ENCODE data around the gene KCNQ4. TPM values are rescaled to one million over a fixed set of nuclear protein-coding genes. Genes with fewer than 3 reads are reported as not detected.

Gene KCNQ4
- total and polyA plus RNA-seq, 7 experiments from 2014 or later, result 0.10 to 0.97 (median 0.20) TPM; not detected in 1

DNA sequence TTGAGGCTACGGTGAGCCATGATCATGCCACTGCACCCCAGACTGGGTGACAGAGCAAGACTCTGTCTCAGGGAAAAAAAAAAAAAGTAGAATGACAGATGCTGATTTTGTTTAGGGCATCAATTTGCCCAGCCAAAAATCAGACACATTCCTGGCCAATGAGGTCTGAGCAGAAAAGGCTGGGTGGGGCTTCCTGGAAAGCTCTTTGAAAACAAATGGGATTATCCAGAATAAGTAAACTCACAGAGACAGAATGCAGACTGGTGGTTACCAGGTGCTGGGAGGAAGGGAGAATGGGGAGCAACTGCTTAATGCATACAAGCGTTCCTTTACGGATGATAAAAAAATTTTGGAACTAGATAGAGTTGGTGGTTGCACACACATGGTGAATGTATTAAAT, 88.7 kb downstream of the KCNQ4 start:
- Mint-ChIP-seq H3K4me1 (peaks cover 4 to 61% (median 10%) of the 10 kb centered on the region in 7 donors), H3K27me3 (peaks cover 0 to 5% (median 0%) of the 10 kb centered on the region in 5 donors), H3K27ac (no peak overlapping the region), H3K9me3 (peaks cover 3 to 28% (median 5%) of the 10 kb centered on the region in 11 donors), H3K36me3 (peaks cover 0 to 28% (median 3%) of the 10 kb centered on the region in 5 donors), H3K4me3 (no peak overlapping the region)
- DNase-seq (no peak), ATAC-seq (no peak)
- intact Hi-C loops (cut with micrococcal nuclease), result no loop called here
- Histone ChIP-seq H3K27me3 (ENCODE audit: control insufficient read depth in 2 of 2, insufficient read depth in 2 of 2, low read length in 2 of 2) (no peaks in the 10 kb centered on the region), H3K9me3 (ENCODE audit: control insufficient read depth in 2 of 3, low read length in 3 of 3) (peaks cover 0 to 6% (median 0%) of the 10 kb centered on the region in 3 experiments), H3K4me3 (ENCODE audit: low read length) (no peak overlapping the region), H3K27ac (ENCODE audit: low read depth, low read length) (no peak overlapping the region), H3K4me1 (ENCODE audit: control insufficient read depth in 2 of 2, insufficient read depth in 2 of 2, low read length in 2 of 2) (peaks cover 5 to 18% of the 10 kb centered on the region in 2 donors), H3K36me3 (ENCODE audit: control insufficient read depth in 2 of 3, insufficient read depth in 3 of 3, low read length in 3 of 3) (no peaks in the 10 kb centered on the region)
- POLR2A ChIA-PET, result interaction anchor here (1.0 kb wide), 1 partner anchor 10 kb away, joined by 4 read pairs; the partner anchor contains the start of gene CITED4
- CTCF ChIA-PET, result interaction anchor here (0.6 kb wide), 1 partner anchor 27 kb away, joined by 3 read pairs; no protein-coding TSS in a partner anchor

GRCh38 chr1:40873863-40874472, 90.4 kb downstream of the KCNQ4 start:
- Histone ChIP-seq H3K4me1 (ENCODE audit: control insufficient read depth in 2 of 2, insufficient read depth in 2 of 2, low read length in 2 of 2) (peaks cover 5 to 21% of the 10 kb centered on the region in 2 donors), H3K36me3 (ENCODE audit: control insufficient read depth in 2 of 3, insufficient read depth in 3 of 3, low read length in 3 of 3) (no peaks in the 10 kb centered on the region), H3K27ac (ENCODE audit: low read depth, low read length) (no peak overlapping the region), H3K4me3 (ENCODE audit: low read length) (no peak overlapping the region), H3K27me3 (ENCODE audit: control insufficient read depth in 2 of 2, insufficient read depth in 2 of 2, low read length in 2 of 2) (no peaks in the 10 kb centered on the region), H3K9me3 (ENCODE audit: control insufficient read depth in 2 of 3, low read length in 3 of 3) (peaks cover 0 to 6% (median 0%) of the 10 kb centered on the region in 3 experiments)
- Mint-ChIP-seq H3K27me3 (peaks cover 0 to 5% (median 0%) of the 10 kb centered on the region in 5 donors), H3K4me3 (peak overlapping the region in 1 of 10 donors; percentile 43), H3K36me3 (peaks cover 0 to 26% (median 3%) of the 10 kb centered on the region in 5 donors), H3K27ac (peak overlapping the region in 2 of 9 donors; percentile 36 to 65), H3K4me1 (peaks cover 4 to 52% (median 10%) of the 10 kb centered on the region in 7 donors), H3K9me3 (peaks cover 3 to 28% (median 5%) of the 10 kb centered on the region in 11 donors)
- intact Hi-C loops (cut with micrococcal nuclease), result no loop called here
- ATAC-seq (no peak), DNase-seq (no peak)
- ChIA-PET POLR2A (interaction anchor here (0.8 kb wide), 1 partner anchor 11 kb away, joined by 4 read pairs; the partner anchor contains the start of gene CITED4), CTCF (interaction anchor here (0.6 to 1.5 kb wide), 2 partner anchors 14 to 99 kb away, joined by 4 to 6 read pairs; no protein-coding TSS in a partner anchor)

DNA sequence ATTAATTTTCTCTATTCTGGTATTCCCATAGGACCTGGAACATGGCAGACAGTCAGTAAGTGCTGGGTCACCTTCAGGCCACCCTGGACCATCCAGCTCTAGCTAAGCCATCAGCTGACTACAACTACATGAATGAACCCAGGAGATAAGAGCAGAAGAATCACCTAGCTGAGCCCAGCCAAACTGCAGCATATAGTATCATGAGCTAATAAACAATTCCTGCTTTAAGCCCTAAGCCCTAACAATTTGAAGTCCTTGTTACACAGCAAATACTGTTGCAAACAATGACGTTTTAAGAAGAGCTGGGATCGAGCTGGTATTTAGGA, 92.8 kb downstream of the KCNQ4 start:
- H3K27ac Mint-ChIP-seq, result peak overlapping the region in 1 of 9 donors; percentile 84
- H3K36me3 Mint-ChIP-seq, result peaks cover 0 to 15% (median 3%) of the 10 kb centered on the region in 5 donors
- Histone ChIP-seq H3K4me3 (ENCODE audit: low read length) (no peak overlapping the region), H3K27ac (ENCODE audit: low read depth, low read length) (no peak overlapping the region), H3K4me1 (ENCODE audit: control insufficient read depth in 2 of 2, insufficient read depth in 2 of 2, low read length in 2 of 2) (peaks cover 5 to 21% of the 10 kb centered on the region in 2 donors), H3K36me3 (ENCODE audit: control insufficient read depth in 2 of 3, insufficient read depth in 3 of 3, low read length in 3 of 3) (no peaks in the 10 kb centered on the region), H3K27me3 (ENCODE audit: control insufficient read depth in 2 of 2, insufficient read depth in 2 of 2, low read length in 2 of 2) (no peaks in the 10 kb centered on the region), H3K9me3 (ENCODE audit: control insufficient read depth in 2 of 3, low read length in 3 of 3) (peaks cover 0 to 6% (median 0%) of the 10 kb centered on the region in 3 experiments)
- DNase-seq (no peak), ATAC-seq (no peak)
- H3K9me3 Mint-ChIP-seq, result peaks cover 0 to 14% (median 4%) of the 10 kb centered on the region in 11 donors
- peaks cover 0 to 5% (median under 1%) of the 10 kb centered on the region in 5 donors for H3K27me3 Mint-ChIP-seq
- H3K4me3 Mint-ChIP-seq, result peak overlapping the region in 1 of 10 donors; percentile 26
- POLR2A ChIA-PET, result interaction anchor here (0.8 to 2.8 kb wide), 2 partner anchors 14 to 20 kb away, joined by 3 to 12 read pairs; partner anchors contain the start of gene CITED4
- intact Hi-C loops (cut with micrococcal nuclease), result no loop called here
- H3K4me1 Mint-ChIP-seq, result peaks cover 4 to 49% (median 10%) of the 10 kb centered on the region in 7 donors
- CTCF ChIA-PET, result interaction anchor here (0.7 to 1.2 kb wide), 2 partner anchors 75 to 104 kb away, joined by 3 read pairs; no protein-coding TSS in a partner anchor

- POLR2A ChIA-PET, result interaction anchor here (0.8 to 2.8 kb wide), 2 partner anchors 15 to 21 kb away, joined by 3 to 12 read pairs; partner anchors contain the start of gene CITED4
Measured at GRCh38 chr1:40876891-40877290, 93.3 kb downstream of the KCNQ4 start.

GRCh38 chr1:40877698-40878097, 94.1 kb downstream of the KCNQ4 start:
- H3K27ac Mint-ChIP-seq, result no peak overlapping the region
- Histone ChIP-seq H3K4me1 (ENCODE audit: control insufficient read depth in 2 of 2, insufficient read depth in 2 of 2, low read length in 2 of 2) (peaks cover 5 to 21% of the 10 kb centered on the region in 2 donors), H3K27ac (ENCODE audit: low read depth, low read length) (no peak overlapping the region), H3K9me3 (ENCODE audit: control insufficient read depth in 2 of 3, low read length in 3 of 3) (peaks cover 0 to 6% (median 0%) of the 10 kb centered on the region in 3 experiments), H3K27me3 (ENCODE audit: control insufficient read depth in 2 of 2, insufficient read depth in 2 of 2, low read length in 2 of 2) (no peaks in the 10 kb centered on the region), H3K4me3 (ENCODE audit: low read length) (no peak overlapping the region), H3K36me3 (ENCODE audit: control insufficient read depth in 2 of 3, insufficient read depth in 3 of 3, low read length in 3 of 3) (no peaks in the 10 kb centered on the region)
- peaks cover 4 to 44% (median 10%) of the 10 kb centered on the region in 7 donors for H3K4me1 Mint-ChIP-seq
- POLR2A ChIA-PET, result interaction anchor here (0.9 kb wide), 1 partner anchor 15 kb away, joined by 3 read pairs; the partner anchor contains the start of gene CITED4
- H3K9me3 Mint-ChIP-seq, result peaks cover 0 to 16% (median 4%) of the 10 kb centered on the region in 11 donors
- ATAC-seq (peak; percentile 42), DNase-seq (no peak)
- H3K4me3 Mint-ChIP-seq, result no peak overlapping the region
- H3K36me3 Mint-ChIP-seq, result peaks cover 0 to 15% (median 3%) of the 10 kb centered on the region in 5 donors
- intact Hi-C loops (cut with micrococcal nuclease), result no loop called here
- CTCF ChIA-PET, result no interaction called here
- peaks cover 2 to 11% (median 9%) of the 10 kb centered on the region in 5 donors for H3K27me3 Mint-ChIP-seq

More at GRCh38 chr1:40876891-40877290, 93.3 kb downstream of the KCNQ4 start:
- peaks cover 0 to 5% (median 4%) of the 10 kb centered on the region in 5 donors for H3K27me3 Mint-ChIP-seq
- Histone ChIP-seq H3K4me3 (ENCODE audit: low read length) (no peak overlapping the region), H3K9me3 (ENCODE audit: control insufficient read depth in 2 of 3, low read length in 3 of 3) (peaks cover 0 to 6% (median 0%) of the 10 kb centered on the region in 3 experiments), H3K27me3 (ENCODE audit: control insufficient read depth in 2 of 2, insufficient read depth in 2 of 2, low read length in 2 of 2) (no peaks in the 10 kb centered on the region), H3K36me3 (ENCODE audit: control insufficient read depth in 2 of 3, insufficient read depth in 3 of 3, low read length in 3 of 3) (no peaks in the 10 kb centered on the region), H3K4me1 (ENCODE audit: control insufficient read depth in 2 of 2, insufficient read depth in 2 of 2, low read length in 2 of 2) (peaks cover 5 to 21% of the 10 kb centered on the region in 2 donors), H3K27ac (ENCODE audit: low read depth, low read length) (no peak overlapping the region)
- H3K27ac Mint-ChIP-seq, result peak overlapping the region in 3 of 9 donors; percentile 28 to 59 (median 49)
- intact Hi-C loops (cut with micrococcal nuclease), result no loop called here
- peak overlapping the region in 1 of 10 donors; percentile 14 for H3K4me3 Mint-ChIP-seq
- ATAC-seq (no peak), DNase-seq (no peak)
- peaks cover 0 to 15% (median 3%) of the 10 kb centered on the region in 5 donors for H3K36me3 Mint-ChIP-seq
- H3K9me3 Mint-ChIP-seq, result peaks cover 0 to 14% (median 4%) of the 10 kb centered on the region in 11 donors
- CTCF ChIA-PET, result interaction anchor here (0.7 to 1.2 kb wide), 2 partner anchors 75 to 105 kb away, joined by 3 read pairs; no protein-coding TSS in a partner anchor
- peaks cover 4 to 49% (median 10%) of the 10 kb centered on the region in 7 donors for H3K4me1 Mint-ChIP-seq

GRCh38 chr1:40878906-40879305, 95.3 kb downstream of the KCNQ4 start:
- no peak for ATAC-seq
- ChIA-PET POLR2A (no interaction called here), CTCF (no interaction called here)
- no peak overlapping the region for H3K27ac Mint-ChIP-seq
- DNase-seq, result no peak
- intact Hi-C loops (cut with micrococcal nuclease), result no loop called here
- H3K36me3 ChIP-seq (ENCODE audit: control insufficient read depth in 2 of 3, insufficient read depth in 3 of 3, low read length in 3 of 3), result no peaks in the 10 kb centered on the region
- peaks cover 0 to 2% of the 10 kb centered on the region in 2 donors for H3K27me3 ChIP-seq (ENCODE audit: control insufficient read depth in 2 of 2, insufficient read depth in 2 of 2, low read length in 2 of 2)
- no peak overlapping the region for H3K4me3 Mint-ChIP-seq
- H3K4me1 Mint-ChIP-seq, result peaks cover 2 to 36% (median 12%) of the 10 kb centered on the region in 7 donors
- peaks cover 5 to 21% of the 10 kb centered on the region in 2 donors for H3K4me1 ChIP-seq (ENCODE audit: control insufficient read depth in 2 of 2, insufficient read depth in 2 of 2, low read length in 2 of 2)
- peaks cover 0 to 17% (median 3%) of the 10 kb centered on the region in 5 donors for H3K36me3 Mint-ChIP-seq
- peaks cover 0 to 18% (median 4%) of the 10 kb centered on the region in 11 donors for H3K9me3 Mint-ChIP-seq
- H3K9me3 ChIP-seq (ENCODE audit: control insufficient read depth in 2 of 3, low read length in 3 of 3), result peaks cover 0 to 6% (median 0%) of the 10 kb centered on the region in 3 experiments
- no peak overlapping the region for H3K27ac ChIP-seq (ENCODE audit: low read depth, low read length)
- H3K4me3 ChIP-seq (ENCODE audit: low read length), result no peak overlapping the region
- peaks cover 13 to 20% (median 18%) of the 10 kb centered on the region in 5 donors for H3K27me3 Mint-ChIP-seq

Measured in naive thymus-derived CD4-positive, alpha-beta T cell (primary cell).